ENCODE data around the gene MPDU1. TPM values are rescaled to one million over a fixed set of nuclear protein-coding genes. Genes with fewer than 3 reads are reported as not detected.

The MPDU1 gene
- total RNA-seq, 1 donor from 2014 or later: 83.7 TPM

DNA sequence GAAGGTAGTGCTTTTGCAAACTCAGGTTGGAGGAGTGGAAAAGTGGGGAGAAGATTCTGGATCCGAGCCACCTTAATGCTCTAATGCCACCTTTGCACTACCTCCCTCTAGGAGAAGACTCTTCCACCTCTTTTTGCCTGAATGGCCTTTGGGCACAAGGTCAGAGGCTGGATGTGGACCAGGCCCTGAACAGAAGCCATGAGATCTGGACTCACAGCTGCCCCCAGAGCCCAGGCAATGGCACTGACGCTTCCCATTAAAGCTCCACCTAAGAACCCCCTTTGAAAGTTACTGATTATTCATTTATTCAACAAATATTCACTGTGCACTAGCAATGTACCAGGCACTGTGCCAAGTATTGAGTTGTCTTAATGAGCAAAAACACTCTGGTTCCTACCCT is 49.4 kb downstream of the MPDU1 start:
- no peak for DNase-seq (ENCODE audit: low read depth, low spot score)
- TF ChIP-seq, protein P1, sequence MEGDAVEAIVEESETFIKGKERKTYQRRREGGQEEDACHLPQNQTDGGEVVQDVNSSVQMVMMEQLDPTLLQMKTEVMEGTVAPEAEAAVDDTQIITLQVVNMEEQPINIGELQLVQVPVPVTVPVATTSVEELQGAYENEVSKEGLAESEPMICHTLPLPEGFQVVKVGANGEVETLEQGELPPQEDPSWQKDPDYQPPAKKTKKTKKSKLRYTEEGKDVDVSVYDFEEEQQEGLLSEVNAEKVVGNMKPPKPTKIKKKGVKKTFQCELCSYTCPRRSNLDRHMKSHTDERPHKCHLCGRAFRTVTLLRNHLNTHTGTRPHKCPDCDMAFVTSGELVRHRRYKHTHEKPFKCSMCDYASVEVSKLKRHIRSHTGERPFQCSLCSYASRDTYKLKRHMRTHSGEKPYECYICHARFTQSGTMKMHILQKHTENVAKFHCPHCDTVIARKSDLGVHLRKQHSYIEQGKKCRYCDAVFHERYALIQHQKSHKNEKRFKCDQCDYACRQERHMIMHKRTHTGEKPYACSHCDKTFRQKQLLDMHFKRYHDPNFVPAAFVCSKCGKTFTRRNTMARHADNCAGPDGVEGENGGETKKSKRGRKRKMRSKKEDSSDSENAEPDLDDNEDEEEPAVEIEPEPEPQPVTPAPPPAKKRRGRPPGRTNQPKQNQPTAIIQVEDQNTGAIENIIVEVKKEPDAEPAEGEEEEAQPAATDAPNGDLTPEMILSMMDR (conservative IDR thresholded peaks at IDR 0.05): no peak

DNA sequence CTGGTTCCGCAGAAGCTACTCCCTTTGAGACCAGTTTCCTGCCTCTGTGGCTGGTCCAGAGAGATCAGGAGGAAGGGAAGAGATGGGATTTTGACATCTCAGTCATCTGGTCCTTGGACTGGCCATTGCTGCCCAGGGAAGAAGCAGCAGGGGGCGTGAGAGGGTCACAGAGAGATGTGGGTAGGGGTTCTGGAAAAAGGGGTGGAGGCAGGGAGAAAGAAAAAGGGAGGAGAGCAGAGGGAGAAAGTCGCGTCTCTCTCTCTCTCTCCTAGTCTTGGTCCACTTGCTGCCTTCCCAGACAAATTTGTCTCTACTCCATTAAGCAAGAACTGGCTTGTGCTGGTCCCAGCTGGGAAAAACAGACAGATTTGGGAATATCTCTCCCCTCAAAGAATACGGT is 50.7 kb downstream of the MPDU1 start:
- H3K27me3 Mint-ChIP-seq (ENCODE audit: low read depth): no peaks in the 10 kb centered on the region

More for the DNA sequence above, 49.4 kb downstream of the MPDU1 start:
- Mint-ChIP-seq H3K4me3 (no peak overlapping the region), H3K27me3 (ENCODE audit: low read depth) (no peaks in the 10 kb centered on the region), H3K9me3 (no peaks in the 10 kb centered on the region), H3K36me3 (ENCODE audit: low read depth) (no peaks in the 10 kb centered on the region), H3K4me1 (peaks cover 34% of the 10 kb centered on the region), H3K27ac (ENCODE audit: unreplicated experiment) (no peak overlapping the region)

DNA sequence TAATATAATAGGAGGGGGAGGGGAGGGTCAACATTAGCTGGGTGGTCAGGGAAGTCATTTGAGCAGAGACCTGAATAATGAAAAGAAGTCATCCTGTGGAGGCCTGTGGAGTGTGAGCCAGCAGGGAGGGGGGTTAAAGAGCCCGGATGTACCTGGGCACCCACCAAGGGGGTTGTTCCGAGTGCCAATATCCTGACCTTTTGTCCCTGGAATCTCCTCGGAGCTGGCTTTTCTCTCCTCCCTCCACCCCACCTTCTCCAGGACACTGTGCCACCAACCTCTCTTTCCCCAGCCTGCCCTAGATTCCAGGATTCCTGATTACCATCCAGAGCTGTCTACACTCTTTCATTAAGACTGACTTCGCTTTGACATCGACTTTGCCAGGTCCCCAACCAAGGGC is 52.5 kb downstream of the MPDU1 start:
- no peaks in the 10 kb centered on the region for H3K9me3 Mint-ChIP-seq
- H3K4me3 Mint-ChIP-seq: no peak overlapping the region
- no peaks in the 10 kb centered on the region for H3K27me3 Mint-ChIP-seq (ENCODE audit: low read depth)
- H3K36me3 Mint-ChIP-seq (ENCODE audit: low read depth): no peaks in the 10 kb centered on the region
- H3K4me1 Mint-ChIP-seq: peaks cover 22% of the 10 kb centered on the region
- no peak for DNase-seq (ENCODE audit: low read depth, low spot score)
- H3K27ac Mint-ChIP-seq (ENCODE audit: unreplicated experiment): peak overlapping the region; percentile 12
- TF ChIP-seq, protein P1 (conservative IDR thresholded peaks at IDR 0.05): no peak

More for the DNA sequence above, 50.7 kb downstream of the MPDU1 start:
- Mint-ChIP-seq H3K4me3 (no peak overlapping the region), H3K4me1 (peaks cover 33% of the 10 kb centered on the region), H3K9me3 (no peaks in the 10 kb centered on the region), H3K27ac (ENCODE audit: unreplicated experiment) (no peak overlapping the region), H3K36me3 (ENCODE audit: low read depth) (no peaks in the 10 kb centered on the region)
- TF ChIP-seq, protein P1 (conservative IDR thresholded peaks at IDR 0.05): peak; percentile 62
- DNase-seq (ENCODE audit: low read depth, low spot score): peak; percentile 83

Other genes with a start within 250 kb of the MPDU1 start
- gene ACAP1, start 247.3 kb upstream of the MPDU1 start, total RNA-seq: 1.2 and 1.3 TPM in 2 replicates
- 7.9 and 8.0 TPM in 2 replicates for gene KCTD11, start 231.7 kb upstream of the MPDU1 start, total RNA-seq
- not detected in 2 replicates for gene TMEM95, start 228.7 kb upstream of the MPDU1 start, total RNA-seq
- 0.21 and 0.43 TPM in 2 replicates for gene TNK1, start 202.8 kb upstream of the MPDU1 start, total RNA-seq
- gene PLSCR3, start 189.3 kb upstream of the MPDU1 start, total RNA-seq: 21.9 and 25.7 TPM in 2 replicates
- gene TMEM256, start 179.8 kb upstream of the MPDU1 start, total RNA-seq: 71.5 and 71.6 TPM in 2 replicates
- 104 and 106 TPM in 2 replicates for gene NLGN2, start 176.0 kb upstream of the MPDU1 start, total RNA-seq
- 0.26 and 0.93 TPM in 2 replicates for gene SPEM1, start 163.5 kb upstream of the MPDU1 start, total RNA-seq
- gene SPEM2, start 158.2 kb upstream of the MPDU1 start, total RNA-seq: not detected in 2 replicates
- not detected in 2 replicates for gene SPEM3, start 155.0 kb upstream of the MPDU1 start, total RNA-seq
- 1.1 and 1.3 TPM in 2 replicates for gene TMEM102, start 148.4 kb upstream of the MPDU1 start, total RNA-seq
- 6.0 and 6.5 TPM in 2 replicates for gene FGF11, start 144.3 kb upstream of the MPDU1 start, total RNA-seq
- 9.7 and 9.9 TPM in 2 replicates for gene CHRNB1, start 138.8 kb upstream of the MPDU1 start, total RNA-seq
- gene ZBTB4, start 104.2 kb upstream of the MPDU1 start, total RNA-seq: 13.6 and 14.3 TPM in 2 replicates
- gene SLC35G6, start 102.4 kb upstream of the MPDU1 start, total RNA-seq: not detected in 2 replicates
- gene POLR2A, start 99.5 kb upstream of the MPDU1 start, total RNA-seq: 181 and 183 TPM in 2 replicates
- 4.1 and 5.4 TPM in 2 replicates for gene TNFSF12, start 34.8 kb upstream of the MPDU1 start, total RNA-seq
- gene TNFSF13, start 25.1 kb upstream of the MPDU1 start, total RNA-seq: 0.45 and 0.86 TPM in 2 replicates
- gene SENP3, start 21.9 kb upstream of the MPDU1 start, total RNA-seq: 83.7 and 85.7 TPM in 2 replicates
- gene CD68, start 4.2 kb upstream of the MPDU1 start, total RNA-seq: 0.49 and 1.6 TPM in 2 replicates
- gene SOX15, start 6.2 kb downstream of the MPDU1 start, total RNA-seq: 0.65 and 0.84 TPM in 2 replicates
- gene FXR2, start 31.0 kb downstream of the MPDU1 start, total RNA-seq: 51.9 and 53.8 TPM in 2 replicates
- 76.3 and 89.1 TPM in 2 replicates for gene SAT2, start 44.0 kb downstream of the MPDU1 start, total RNA-seq
- 2.3 and 2.5 TPM in 2 replicates for gene SHBG, start 46.3 kb downstream of the MPDU1 start, total RNA-seq
- 12.1 and 14.3 TPM in 2 replicates for gene ATP1B2, start 67.1 kb downstream of the MPDU1 start, total RNA-seq
- gene TP53, start 103.6 kb downstream of the MPDU1 start, total RNA-seq: 135 and 150 TPM in 2 replicates
- 35.7 and 41.1 TPM in 2 replicates for gene WRAP53, start 104.6 kb downstream of the MPDU1 start, total RNA-seq
- gene EFNB3, start 121.3 kb downstream of the MPDU1 start, total RNA-seq: 25.3 and 25.5 TPM in 2 replicates
- gene DNAH2, start 133.9 kb downstream of the MPDU1 start, total RNA-seq: 0.16 and 0.27 TPM in 2 replicates

Measured in neural crest cell (in vitro differentiated cells).